NCI-H1436 (cell line): ENCODE data around the gene CNN1.

ENCODE experiments used
- DNase-seq: peaks from one replicate; lab custom pipeline; 2025; lab: John Stamatoyannopoulos, UW

Gene CNN1

DNA sequence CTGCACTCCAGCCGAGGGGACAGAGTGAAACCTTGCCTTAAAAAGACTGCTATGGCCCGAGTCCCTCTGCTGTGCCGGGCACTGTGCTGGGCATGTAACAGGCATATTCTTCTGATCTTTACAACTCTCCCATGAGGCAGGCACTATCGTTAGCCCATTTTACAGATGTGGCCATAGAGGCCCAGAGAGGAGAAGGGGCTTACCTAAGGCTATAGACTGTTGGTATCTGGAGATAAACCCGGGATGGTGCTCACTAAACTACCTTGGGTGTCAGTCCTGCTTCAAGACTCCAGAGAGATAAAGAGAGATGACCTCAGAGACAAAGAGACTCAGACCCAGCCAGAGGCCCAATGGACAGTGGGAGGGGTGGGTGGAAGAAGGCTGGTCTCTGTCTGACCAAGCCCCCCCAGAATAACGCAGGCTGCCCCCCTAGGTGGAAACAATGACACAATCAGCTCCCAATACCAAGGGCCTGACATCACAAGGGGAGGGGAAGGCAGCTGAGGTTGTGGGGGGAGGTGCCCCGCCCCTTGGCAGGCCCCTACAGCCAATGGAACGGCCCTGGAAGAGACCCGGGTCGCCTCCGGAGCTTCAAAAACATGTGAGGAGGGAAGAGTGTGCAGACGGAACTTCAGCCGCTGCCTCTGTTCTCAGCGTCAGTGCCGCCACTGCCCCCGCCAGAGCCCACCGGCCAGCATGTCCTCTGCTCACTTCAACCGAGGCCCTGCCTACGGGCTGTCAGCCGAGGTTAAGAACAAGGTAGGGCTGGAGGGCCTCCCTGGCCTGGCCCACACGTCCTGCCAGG lies at the start of gene CNN1:
CNN1 (plus strand) TSS at position 620 of the 805 bp plus-strand sequence; CDS start at position 697, 77 bp downstream.
- DNase-seq, result no peak

DNA sequence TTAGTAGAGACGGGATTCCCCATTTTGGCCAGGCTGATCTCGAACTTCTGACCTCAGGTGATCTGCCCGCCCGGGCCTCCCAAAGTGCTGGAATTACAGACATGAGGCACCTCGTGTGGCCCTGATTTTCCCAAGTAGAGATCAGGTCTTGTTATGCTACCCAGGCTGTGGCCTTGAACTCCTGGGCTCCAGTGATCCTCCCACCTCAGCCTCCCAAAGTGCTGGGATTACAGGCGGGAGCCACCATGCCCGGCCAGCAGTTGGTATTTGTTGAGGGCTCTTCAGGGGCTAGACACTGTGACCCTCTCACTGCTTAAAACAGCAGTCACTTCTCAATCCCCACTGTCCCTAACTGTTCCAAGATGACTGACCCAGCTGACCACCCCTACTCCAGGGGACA lies 49.3 kb upstream of the CNN1 start:
- no peak for DNase-seq

DNA sequence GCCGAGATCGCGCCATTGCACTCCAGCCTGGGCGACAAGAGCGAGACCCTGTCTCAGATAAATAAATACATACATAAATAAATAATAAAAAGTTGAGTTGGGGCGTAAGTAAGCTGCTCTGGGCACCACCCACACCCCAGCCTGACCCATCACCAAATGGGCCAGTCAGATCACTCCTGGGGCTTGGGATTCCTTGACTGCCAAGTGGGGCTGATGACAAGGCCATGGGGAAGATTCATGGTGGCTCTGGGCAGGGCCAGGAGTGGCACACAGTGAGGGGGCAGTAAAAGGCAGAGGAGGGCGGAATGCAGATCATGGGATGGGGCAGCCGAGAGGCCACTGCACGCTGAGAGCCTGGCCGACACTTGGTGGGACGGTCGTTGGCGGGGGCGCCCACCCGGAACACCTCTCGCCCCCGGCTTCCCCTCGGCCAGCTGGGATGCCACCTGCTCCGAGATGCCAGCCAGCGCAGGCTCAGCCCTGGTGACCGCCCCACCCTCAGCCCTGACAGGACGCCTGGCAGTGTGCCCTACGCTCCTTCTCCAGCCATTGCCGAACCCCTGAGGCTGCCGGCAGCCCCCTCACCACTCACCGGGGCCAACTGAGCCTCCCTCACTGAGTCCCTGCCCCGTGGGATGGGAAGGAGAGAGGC lies 43.9 kb upstream of the CNN1 start:
- DNase-seq, result no peak

DNA sequence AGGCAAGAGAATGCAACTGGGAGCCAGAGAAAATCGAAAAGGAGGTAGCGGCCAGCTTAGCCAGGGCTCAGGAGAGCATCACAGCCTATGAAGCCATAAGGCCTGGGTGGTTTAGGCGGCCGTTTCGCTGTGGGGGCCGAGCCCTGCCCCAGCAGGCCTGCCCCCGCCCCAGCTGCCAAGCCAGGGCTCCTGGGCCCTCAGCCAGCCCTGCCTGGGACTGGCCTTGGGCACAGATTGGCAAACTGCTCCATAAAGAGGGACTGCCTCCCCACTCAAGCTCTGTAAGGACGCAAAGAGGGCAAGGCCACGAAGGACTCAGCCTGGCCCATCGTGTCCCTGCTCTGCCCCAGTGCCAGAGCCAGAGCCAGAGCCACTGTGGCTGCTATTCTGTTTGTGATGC lies 43.2 kb upstream of the CNN1 start:
- DNase-seq, result no peak

DNA sequence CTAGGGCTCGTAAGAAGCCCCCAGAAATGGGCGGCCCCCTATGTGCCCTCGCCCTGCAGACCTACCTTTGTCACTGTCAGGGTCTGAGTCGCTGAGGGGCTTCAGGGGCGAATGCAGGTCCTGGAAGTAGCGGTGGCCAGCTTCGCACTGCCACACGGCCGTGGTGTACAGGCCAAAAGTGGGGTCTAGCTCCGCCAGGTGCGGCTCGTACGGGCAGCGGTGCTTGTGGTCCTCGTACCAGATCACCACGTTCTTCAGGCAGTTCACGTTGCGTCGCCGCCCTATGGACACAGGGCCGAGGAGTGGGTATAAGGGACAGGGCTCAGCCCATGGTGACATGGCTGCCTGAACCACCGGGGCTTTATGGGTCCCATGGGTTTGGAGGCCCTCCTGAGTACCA lies 42.8 kb upstream of the CNN1 start:
- no peak for DNase-seq

DNA sequence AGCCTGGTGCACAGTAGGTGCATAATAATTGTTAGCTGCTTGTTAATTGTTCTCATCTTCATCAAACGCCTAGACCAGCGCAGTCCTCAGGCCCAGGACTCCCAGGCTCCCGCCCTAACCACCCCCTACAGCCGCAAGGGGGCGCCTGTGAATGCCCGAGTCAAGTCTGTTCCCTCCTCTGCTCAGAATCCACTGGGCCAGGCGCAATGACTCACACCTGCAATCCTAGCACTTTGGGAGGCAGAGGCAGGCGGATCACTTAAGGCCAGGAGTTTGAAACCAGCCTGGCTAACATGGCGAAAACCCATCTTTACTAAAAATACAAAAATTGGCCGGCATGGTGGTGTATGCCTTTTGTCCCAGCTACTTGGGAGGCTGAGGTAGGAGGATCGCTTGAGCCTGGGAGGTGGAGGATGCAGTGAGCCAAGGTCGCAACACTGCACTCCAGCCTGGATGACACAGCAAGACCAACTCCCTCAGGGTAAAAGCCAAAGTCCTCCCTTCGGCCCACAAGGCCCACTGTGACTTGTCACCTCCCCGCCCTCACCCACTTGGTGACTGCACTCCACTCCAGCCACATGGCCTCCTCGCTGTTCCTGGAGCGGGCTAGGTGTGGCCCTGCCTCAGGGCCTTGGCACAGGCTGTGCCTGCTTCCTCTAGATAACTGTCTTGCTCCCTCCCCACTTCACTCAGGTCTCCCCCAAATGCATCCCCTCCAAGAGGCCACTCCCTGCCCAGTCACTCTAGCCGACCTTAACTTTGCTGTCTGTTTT lies 42.1 kb upstream of the CNN1 start:
- peak; percentile 37 for DNase-seq

DNA sequence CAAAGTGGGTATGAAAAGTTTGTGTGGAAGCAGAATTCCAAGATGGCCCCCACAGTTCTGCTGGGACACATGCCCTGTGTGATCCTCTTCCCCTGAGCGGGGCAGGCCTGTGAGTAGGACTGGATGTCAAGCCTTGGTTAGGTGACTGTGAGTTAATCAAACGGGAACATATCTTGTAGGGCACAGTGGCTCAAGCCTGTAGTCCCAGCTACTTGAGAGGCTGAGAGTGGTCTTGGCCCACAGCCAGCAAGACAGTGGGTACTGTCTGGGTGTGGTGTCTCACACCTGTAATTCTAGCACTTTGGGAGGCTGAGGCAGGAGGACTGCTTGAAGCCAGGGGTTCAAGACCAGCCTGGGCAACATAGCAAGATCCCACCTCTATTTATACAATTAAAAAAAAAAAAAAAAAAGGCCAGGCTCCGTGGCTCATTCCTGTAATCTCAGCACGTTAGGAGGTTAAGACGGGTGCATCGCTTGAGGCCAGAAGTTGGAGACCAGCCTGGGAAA lies 39.4 kb upstream of the CNN1 start:
- no peak for DNase-seq

DNA sequence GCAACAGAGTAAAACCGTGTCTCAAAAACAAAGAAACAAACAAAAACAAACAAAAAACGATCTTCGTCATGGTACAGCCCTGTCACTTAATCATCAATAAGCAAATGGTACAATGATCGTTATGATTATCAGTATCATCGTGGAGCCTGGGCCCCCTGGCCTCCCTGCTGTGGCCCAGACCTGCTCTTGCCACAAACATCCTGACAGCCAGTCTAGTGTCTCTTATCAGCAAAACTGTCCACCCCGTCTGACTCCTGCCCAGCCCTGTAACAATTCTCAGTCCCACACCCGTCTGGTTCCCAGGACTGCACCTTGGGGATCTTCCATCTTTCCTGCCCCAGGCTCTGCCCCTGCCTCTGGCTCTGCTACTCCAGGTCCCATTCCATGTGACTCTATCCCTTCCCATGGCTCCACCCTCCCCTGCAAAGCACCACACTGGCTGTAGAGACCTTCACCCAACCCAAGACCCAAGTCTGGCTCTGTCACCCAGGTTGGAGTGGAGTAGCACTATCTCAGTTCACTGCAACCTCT lies 38.7 kb upstream of the CNN1 start:
- no peak for DNase-seq

DNA sequence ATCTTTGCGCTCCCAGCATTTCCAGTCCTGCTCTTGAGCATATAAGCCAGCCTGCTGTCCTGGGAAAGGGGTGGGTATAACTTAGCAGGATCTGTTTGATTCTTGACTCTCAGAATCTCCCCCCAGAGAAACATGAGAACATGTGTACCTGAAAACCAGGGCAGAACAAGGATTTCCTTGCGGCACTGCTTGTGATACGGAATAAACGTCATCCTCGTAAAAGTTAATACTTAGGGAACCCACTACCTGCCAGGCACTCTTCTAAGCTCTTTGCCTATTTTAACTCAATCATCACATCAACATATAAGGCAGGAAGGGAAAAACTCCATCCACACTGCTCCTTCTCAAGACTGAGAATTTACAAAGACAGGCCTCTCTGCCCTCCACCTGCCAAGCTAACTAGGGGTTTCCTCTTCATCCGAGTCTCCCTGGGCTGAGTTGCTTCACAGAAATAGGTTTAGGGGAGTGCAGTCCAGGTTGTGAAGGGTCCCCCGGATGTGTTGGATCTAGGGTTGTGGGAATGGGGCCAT lies 34.1 kb upstream of the CNN1 start:
- no peak for DNase-seq

DNA sequence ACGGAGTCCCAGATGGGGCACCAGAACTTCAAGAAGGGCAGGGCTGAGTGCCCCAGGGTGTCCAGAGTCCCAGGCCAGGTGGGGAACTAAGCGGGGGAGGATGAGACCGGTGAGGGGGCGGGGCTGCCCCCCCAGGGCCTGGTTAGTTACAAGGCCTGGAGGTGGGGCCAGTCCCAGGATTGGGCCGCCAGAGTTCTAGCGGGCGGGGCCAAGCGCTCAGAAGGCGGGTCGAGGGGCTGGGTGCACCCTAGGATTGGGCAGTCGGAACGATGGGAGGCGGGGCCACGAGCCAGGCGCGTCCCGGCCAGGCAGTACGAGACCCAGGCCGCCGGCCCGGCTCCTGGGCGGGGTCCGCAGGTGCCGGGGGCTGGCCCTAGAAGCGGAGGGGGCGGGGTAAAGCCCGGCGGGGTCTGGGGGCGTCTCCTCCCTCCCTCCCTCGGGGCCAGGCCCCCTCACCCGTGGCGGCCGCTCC lies 33.6 kb upstream of the CNN1 start:
- DNase-seq, result peak; percentile 93

DNA sequence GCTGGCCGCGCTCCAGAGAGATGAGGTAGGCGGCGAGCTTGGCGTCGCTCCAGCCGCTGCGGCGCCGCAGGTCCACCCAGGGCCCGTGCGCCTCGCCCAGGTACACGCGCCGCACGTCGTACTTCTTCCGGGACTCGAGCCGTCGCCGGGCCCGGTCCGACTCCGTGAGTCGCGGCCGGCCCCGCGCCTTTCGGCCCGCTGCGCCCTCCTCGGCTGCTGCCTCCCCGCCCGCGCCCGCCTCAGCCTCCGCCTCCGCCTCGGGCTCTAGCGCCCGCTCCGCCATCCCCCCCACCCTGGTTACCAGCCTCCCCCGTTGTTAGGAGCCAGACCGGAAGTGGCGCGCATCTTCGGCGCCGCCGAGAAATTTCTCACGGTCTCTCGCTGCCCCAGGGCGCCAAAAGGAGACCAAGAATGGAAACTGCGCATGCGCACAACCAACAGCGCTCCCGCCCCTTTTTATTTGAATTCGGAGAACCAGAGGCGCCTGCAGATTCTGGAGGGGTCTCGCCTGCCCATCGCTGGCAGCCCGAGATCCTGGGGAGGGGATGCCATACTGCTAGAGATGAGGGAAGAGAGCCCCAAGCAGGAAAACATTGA lies 33.0 kb upstream of the CNN1 start, which contains the start of gene ZNF653:
ZNF653 (minus strand) TSS at position 336 of the 597 bp plus-strand sequence; CDS start at position 283, 53 bp downstream.
- DNase-seq, result peak; percentile 96

DNA sequence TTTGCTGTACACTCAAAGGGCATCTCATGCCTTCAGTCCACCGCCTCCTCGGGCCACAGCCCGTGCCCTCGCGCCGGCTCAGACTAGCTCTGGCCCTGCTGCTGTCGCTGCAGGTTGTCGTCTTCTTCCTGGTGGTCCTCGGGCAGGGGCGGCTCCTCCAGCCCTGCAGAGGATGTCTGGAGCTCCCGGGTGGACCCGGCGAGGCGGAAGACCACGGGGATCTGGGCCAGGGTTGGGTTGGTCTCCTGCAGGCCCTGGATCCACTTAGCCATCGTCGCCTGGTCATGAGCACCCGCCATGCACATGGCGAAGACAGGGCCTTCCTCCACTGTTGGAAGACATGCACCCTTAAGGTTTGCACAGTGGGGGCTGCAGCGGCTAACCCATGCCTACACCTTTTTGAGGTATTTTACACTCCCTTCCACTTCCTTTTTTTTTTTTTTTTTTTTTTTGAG lies 32.5 kb upstream of the CNN1 start:
- no peak for DNase-seq

DNA sequence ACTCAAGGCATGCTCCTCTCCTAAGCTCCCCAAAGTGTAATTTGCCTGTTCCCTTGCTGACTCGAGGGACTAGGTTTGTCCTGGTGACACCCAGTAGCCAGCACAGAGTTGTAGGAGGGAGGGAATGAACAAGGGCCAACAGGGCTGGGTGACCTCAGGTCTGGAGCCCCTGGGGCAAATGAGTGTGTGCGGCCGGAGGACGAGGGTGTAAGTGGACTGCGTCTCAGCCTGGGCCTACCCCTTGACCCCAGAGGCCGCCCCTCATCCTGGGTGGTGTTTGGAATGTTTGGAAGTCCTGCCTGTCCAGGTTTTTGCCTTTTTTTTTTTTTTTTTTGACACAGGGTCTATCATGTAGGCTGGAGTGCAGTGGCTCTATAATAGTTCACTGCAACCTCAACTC lies 31.7 kb upstream of the CNN1 start:
- DNase-seq, result no peak

DNA sequence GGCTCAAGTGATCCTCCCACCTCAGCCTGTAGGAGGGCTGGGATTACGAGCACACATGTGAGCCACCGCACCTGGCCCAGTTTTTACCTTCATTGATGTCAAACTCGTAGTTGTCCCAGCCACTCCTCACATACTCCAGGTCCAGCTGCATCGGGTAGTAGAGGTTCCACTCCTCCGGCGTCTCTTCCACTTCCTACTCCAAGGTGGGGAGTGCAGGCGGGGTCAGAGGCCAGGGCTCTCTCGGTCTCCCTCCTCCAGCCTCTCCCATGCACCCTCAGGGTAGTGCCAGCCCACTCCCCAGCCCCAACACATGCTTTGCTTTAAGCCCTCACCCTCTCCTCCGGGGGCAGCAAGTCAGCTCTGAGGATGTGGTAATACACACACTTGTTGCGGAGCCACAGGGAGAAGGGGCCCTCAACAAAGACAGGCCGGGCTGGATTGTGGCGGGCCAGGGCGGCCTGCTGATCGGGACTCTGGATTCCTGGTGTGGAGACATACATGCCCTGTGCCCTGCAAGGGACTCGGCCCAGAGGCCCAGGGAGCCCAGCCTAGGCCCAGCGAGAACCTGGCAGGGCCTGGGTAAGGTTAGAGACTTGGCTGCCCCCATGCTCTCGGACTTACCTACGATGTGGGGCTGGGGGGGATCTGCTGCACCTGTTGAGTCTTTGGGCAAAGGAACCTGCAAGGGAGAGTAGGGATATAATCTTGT lies 31.1 kb upstream of the CNN1 start:
- DNase-seq, result no peak

DNA sequence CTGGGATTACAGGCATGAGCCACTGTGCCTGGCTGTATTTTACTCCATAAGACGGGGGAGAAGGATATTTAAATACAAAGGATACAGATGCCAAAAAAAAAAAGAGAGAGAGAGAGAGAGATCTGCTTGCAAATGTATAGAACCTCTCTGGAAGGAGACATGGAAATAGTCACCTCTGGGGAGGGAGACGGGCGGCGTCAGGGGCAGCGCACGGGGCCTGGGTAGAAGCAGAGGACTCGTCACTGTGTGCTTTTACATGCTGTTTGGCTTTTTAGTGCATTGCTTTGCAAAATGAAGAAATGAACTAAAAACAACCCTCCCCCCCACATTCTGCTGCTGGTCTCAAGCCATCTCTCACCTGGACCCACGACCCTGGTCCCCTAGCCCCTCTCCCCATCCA lies 28.2 kb upstream of the CNN1 start:
- no peak for DNase-seq

DNA sequence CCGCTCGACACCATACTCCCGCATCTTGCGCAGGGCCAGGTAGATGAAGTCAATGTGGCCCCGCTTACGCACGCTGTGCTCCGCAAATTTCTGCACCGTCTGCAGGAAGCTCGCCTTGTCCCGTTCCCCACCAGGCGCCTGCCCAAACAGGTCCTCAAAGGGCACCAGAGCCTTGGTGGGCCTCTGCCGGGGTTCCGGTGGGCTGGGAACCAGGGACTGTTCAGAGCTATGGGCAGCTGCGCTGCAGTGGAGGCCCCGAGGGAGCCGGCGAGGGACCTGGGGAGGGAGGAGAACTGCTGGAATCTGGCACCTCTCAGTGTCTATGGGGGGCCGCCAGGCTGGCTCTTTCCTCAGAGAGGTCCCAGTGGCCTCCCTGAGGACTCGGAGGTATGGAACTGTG lies 24.7 kb upstream of the CNN1 start:
- no peak for DNase-seq

DNA sequence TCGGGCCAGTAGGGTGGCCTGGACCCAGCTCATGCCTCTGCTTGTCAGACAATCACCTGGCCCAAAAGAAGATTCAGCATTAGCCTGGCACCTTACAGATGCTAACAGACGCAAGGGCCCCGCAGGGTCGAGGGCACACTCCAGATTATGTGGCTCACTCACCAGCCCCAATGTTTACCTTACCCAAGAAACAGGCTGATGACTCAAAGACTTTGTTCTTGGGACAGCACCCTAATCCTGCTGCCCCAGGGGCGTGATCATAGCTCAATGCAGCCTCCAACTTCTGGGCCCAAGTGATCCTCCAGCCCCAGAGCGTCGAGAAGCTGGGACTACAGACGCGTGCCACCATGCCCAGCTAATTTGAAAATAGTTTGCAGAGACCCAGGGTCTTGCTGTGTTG lies 19.5 kb upstream of the CNN1 start:
- no peak for DNase-seq

DNA sequence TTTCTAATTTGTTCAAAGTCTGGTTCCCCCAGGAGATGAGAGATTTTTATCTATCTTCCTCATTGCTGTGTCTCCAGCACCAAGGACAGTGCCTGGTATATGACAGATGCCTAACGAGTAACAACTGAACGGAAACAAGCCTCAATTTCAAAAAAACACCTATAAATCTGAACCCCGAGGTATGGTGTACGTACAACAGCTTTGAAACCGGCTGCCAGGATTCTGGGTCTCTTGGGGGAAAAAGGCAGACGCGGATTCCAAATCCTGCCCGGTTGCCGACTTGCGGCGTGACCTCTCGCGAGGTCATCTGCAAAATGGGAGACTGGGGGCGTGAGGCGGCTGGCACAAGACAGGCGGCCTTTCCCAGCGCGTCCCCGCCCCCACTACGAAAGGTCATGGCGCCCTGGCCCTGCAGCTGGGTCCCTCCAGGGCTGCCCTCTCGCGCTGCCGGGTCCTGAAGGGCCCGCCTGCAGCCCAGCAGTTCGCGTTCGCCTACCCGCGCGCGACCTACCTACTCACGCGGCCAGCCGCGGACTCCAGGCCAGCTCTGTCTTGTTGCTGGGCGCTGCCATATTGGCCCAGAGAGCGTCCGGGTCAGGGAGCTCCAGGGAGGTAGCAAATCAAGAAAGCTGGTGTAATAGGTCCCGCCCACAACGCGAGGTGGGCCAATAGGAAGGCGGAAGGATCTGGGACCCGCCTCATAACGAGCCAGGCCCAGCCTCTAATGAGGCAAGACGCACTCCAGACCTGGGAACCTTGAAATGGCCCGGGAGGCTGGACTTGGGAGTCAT lies 9.9 kb upstream of the CNN1 start, which contains the start of gene ECSIT:
ECSIT (minus strand) TSS at position 584 of the 791 bp plus-strand sequence. CDS start 9,964 bp downstream, outside the sequence.
- peak; percentile 95 for DNase-seq

DNA sequence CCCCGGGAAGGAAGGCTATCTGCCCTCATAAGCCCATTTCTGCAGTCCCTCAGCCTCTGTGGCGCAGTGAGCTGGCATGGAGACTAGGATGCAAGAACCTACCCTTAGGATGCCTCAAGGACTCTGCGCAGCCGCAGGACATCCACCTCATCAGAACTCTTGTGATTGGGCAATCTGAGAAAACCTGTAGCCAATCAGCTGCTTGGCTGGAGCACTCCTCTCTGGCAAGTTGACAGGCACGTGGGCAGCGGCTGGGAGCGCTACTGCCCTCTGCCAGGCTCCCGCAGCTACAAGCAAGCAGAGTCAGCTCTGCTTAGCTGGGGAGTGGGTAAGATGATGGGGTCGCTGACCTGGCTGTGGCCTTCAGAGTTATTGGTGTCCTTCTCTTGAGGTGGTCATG lies 8.2 kb upstream of the CNN1 start:
- DNase-seq, result peak; percentile 92

DNA sequence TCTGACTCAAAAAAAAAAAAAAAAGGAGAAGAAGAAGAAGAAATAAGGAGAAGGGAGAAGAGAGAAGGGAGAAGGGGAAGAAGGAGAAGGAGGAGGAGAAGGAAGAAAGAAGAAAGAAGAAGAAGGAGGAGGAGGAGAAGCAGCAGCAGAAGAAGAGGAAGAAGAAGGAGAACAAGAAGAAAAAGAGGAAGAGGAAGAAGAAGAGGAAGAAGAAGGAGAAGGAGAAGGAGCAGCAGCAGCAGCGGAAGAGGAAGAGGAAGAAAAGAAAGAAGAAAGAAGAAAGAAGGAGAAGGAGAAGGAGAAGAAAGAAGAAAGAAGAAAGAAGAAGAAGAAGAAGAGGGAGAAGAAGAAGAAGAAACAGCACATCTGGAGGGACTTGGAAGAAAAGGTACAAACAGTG lies 4.1 kb upstream of the CNN1 start:
- DNase-seq, result no peak
